ENCODE results near the gene POLR1A. TPM values are rescaled to one million over a fixed set of nuclear protein-coding genes. Genes with fewer than 3 reads are reported as not detected.

POLR1A gene
- total and polyA plus RNA-seq, 8 donors, result 1.4 to 36.2 (median 5.5) TPM

DNA sequence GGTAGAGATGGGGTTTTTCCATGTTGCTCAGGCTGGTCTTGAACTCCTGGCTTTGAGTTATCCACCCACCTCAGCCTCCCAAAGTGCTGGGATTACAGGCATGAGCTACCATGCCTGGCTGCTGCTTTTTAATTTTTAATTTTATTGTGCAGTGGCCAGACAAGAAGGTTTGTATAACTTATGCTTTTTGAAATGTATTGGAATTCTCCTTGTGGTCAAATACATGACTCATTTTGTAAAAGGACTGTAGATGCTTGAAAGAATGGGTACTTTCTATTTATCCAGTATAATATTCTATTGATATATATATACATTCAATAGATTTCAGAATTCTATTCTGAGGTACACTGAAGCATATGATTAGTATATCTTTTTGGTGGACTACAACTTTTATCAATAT is 134.3 kb downstream of the POLR1A start:
- H3K36me3 ChIP-seq, result no peaks in the 10 kb centered on the region
- H3K4me3 ChIP-seq, result no peak overlapping the region
- H3K27ac ChIP-seq, result no peak overlapping the region
- no peaks in the 10 kb centered on the region for H3K27me3 ChIP-seq
- no peak for DNase-seq
- H3K9me3 ChIP-seq, result peaks cover 0 to 5% (median 0%) of the 10 kb centered on the region in 4 donors
- intact Hi-C loops (cut with DNase I; ENCODE audit: low total_unique reads), result no loop called here
- TF ChIP-seq POLR2A (IDR thresholded peaks at IDR 0.05), result no peak
- TF ChIP-seq POLR2AphosphoS5 (IDR thresholded peaks at IDR 0.05), result no peak
- peaks cover 9 to 21% (median 11%) of the 10 kb centered on the region in 4 donors for H3K4me1 ChIP-seq

Small RNA genes within 50 kb of the gene (small RNA-seq; reads per million reads assigned to genes)
- 12,730 to 22,963 (median 16,015) reads per million in 4 donors for gene SNORD94

Other genes with a start within 250 kb of the POLR1A start
- gene ST3GAL5, start 216.9 kb downstream of the POLR1A start, total RNA-seq, result 10 to 100 TPM in 4 of 5 donors, 1 to 10 TPM in 1; 7.6 to 84.2 (median 27.8) TPM
- gene ST3GAL5, start 216.9 kb downstream of the POLR1A start, polyA plus RNA-seq, result 10 to 100 TPM in 1 of 3 donors, 1 to 10 TPM in 2; 4.1 to 10.4 (median 5.2) TPM
- 100 to 1,000 TPM in 3 of 5 donors, 10 to 100 TPM in 2; 16.8 to 158 (median 134) TPM for gene PTCD3, start 349 bp upstream of the POLR1A start, total RNA-seq
- gene PTCD3, start 349 bp upstream of the POLR1A start, polyA plus RNA-seq, result 10 to 100 TPM in 2 of 3 donors, 1 to 10 TPM in 1; 9.1 to 28.3 (median 13.1) TPM
- 10 to 100 TPM; 30.1 to 94.5 (median 49.6) TPM for gene IMMT, start 89.6 kb upstream of the POLR1A start, total RNA-seq
- 10 to 100 TPM; 37.3 to 45.1 (median 37.5) TPM for gene IMMT, start 89.6 kb upstream of the POLR1A start, polyA plus RNA-seq
- gene MRPL35, start 93.6 kb upstream of the POLR1A start, total RNA-seq, result 10 to 100 TPM in 4 of 5 donors, 1 to 10 TPM in 1; 3.2 to 57.4 (median 17.4) TPM
- gene MRPL35, start 93.6 kb upstream of the POLR1A start, polyA plus RNA-seq, result 10 to 100 TPM; 28.0 to 43.8 (median 32.5) TPM
- 10 to 100 TPM in 3 of 5 donors, 1 to 10 TPM in 1, not detected in 1; 6.4 to 29.9 (median 19.8) TPM for gene REEP1, start 231.7 kb upstream of the POLR1A start, total RNA-seq
- gene REEP1, start 231.7 kb upstream of the POLR1A start, polyA plus RNA-seq, result 1 to 10 TPM; 2.9 to 5.4 (median 3.0) TPM